Measurements from ENCODE around the gene RCSD1.

Gene RCSD1

DNA sequence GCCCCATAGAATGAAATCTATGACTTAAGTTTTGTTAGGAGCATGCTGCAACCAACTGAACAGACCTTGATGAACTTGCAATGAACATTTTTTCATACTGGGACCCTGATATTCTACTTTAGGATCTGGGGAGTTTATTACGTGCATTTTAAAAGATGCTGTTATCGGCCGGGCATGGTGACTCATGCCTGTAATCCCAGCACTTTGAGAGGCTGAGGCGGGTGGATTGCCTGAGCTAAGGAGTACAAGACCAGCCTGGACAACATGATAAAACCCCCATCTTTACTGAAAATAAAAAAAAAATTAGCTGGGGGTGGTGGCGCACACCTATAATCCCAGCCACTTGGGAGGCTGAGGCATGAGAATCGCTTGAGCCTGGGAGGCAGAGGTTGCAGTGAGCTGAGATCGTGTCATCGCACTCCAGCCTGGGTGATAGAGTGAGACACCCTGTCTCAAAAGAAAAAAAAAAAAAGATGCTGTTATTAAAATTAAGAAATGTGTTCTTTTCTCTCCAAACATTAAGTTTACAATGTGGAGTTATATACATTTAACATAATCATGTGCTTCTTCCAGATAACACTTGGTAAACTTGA lies 98.9 kb downstream of the RCSD1 start:
- no peak overlapping the region for H2AFZ ChIP-seq (ENCODE audit: low read depth)
- peaks cover 15% of the 10 kb centered on the region for H3K4me1 ChIP-seq (ENCODE audit: low read depth, poor library complexity, severe bottlenecking)
- H3K27ac ChIP-seq: no peak overlapping the region
- no peak overlapping the region for H3K9ac ChIP-seq
- no peak overlapping the region for H3K4me3 ChIP-seq (IDR thresholded peaks at IDR 0.05; ENCODE audit: insufficient read depth, low read depth, low read length)
- TF ChIP-seq, protein P1, sequence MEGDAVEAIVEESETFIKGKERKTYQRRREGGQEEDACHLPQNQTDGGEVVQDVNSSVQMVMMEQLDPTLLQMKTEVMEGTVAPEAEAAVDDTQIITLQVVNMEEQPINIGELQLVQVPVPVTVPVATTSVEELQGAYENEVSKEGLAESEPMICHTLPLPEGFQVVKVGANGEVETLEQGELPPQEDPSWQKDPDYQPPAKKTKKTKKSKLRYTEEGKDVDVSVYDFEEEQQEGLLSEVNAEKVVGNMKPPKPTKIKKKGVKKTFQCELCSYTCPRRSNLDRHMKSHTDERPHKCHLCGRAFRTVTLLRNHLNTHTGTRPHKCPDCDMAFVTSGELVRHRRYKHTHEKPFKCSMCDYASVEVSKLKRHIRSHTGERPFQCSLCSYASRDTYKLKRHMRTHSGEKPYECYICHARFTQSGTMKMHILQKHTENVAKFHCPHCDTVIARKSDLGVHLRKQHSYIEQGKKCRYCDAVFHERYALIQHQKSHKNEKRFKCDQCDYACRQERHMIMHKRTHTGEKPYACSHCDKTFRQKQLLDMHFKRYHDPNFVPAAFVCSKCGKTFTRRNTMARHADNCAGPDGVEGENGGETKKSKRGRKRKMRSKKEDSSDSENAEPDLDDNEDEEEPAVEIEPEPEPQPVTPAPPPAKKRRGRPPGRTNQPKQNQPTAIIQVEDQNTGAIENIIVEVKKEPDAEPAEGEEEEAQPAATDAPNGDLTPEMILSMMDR (conservative IDR thresholded peaks at IDR 0.05; ENCODE audit: low read depth, low read length): no peak
- no peaks in the 10 kb centered on the region for H4K20me1 ChIP-seq (ENCODE audit: insufficient read depth)
- no peaks in the 10 kb centered on the region for H3K27me3 ChIP-seq (ENCODE audit: insufficient read depth, low read depth)
- peaks cover 28% of the 10 kb centered on the region; the same call in 1 of the 2 replicates for H3K79me2 ChIP-seq (ENCODE audit: insufficient read depth, low read depth)
- no peak overlapping the region for H3K4me2 ChIP-seq
- H3K36me3 ChIP-seq (ENCODE audit: insufficient read depth): no peaks in the 10 kb centered on the region

DNA sequence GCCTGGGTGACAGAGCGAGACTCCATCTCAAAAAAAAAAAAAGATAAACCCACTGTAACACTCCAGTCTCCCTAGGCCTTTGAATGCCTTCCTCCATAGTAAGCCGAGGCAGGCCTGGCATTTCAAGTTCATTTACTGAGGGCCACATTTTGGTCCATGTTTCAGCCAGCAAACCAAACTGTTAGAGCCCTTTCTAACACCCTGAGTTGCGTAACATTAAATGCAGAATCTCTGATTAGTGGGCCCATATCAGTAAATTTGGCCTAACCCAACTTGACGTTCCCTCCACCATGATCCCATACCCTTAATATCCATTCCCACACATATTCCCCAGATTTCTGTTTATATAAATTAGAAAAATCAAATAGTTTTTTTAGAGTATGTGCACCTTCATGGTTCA lies 104.2 kb downstream of the RCSD1 start:
- Histone ChIP-seq H3K79me2 (ENCODE audit: insufficient read depth, low read depth) (peaks cover 11% of the 10 kb centered on the region; the same call in 1 of the 2 replicates), H3K4me3 (IDR thresholded peaks at IDR 0.05; ENCODE audit: insufficient read depth, low read depth, low read length) (no peak overlapping the region), H2AFZ (ENCODE audit: low read depth) (no peak overlapping the region), H3K9ac (no peak overlapping the region), H3K4me2 (no peak overlapping the region), H4K20me1 (ENCODE audit: insufficient read depth) (no peaks in the 10 kb centered on the region), H3K4me1 (ENCODE audit: low read depth, poor library complexity, severe bottlenecking) (no peaks in the 10 kb centered on the region), H3K27ac (no peak overlapping the region), H3K27me3 (ENCODE audit: insufficient read depth, low read depth) (no peaks in the 10 kb centered on the region), H3K36me3 (ENCODE audit: insufficient read depth) (no peaks in the 10 kb centered on the region)
- TF ChIP-seq, protein P1 (conservative IDR thresholded peaks at IDR 0.05; ENCODE audit: low read depth, low read length): no peak

DNA sequence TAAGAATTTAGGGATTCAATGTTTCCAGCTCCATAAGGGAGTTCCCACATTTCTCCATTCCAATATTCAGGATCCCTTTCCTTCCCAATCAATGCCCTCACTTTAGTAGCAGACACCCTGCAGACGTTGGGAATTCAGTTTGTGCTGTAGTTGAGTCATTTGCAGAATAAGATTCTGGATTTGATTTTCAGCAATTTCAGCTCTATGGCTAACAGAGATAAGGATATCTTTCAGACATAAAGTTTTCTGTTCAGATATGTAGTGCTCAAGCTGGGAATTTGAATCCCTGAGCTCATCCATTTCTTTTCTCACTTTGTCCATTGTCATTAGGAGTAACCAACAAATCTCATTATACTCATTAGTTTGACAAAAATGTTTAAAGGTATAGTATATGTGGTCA lies 104.8 kb downstream of the RCSD1 start:
- Histone ChIP-seq H3K79me2 (ENCODE audit: insufficient read depth, low read depth) (peaks cover 11% of the 10 kb centered on the region; the same call in 1 of the 2 replicates), H3K4me2 (no peak overlapping the region), H3K4me1 (ENCODE audit: low read depth, poor library complexity, severe bottlenecking) (no peaks in the 10 kb centered on the region), H4K20me1 (ENCODE audit: insufficient read depth) (no peaks in the 10 kb centered on the region), H3K36me3 (ENCODE audit: insufficient read depth) (no peaks in the 10 kb centered on the region), H3K9ac (no peak overlapping the region), H3K27ac (no peak overlapping the region), H3K27me3 (ENCODE audit: insufficient read depth, low read depth) (no peaks in the 10 kb centered on the region), H2AFZ (ENCODE audit: low read depth) (no peak overlapping the region), H3K4me3 (IDR thresholded peaks at IDR 0.05; ENCODE audit: insufficient read depth, low read depth, low read length) (no peak overlapping the region)
- TF ChIP-seq, protein P1 (conservative IDR thresholded peaks at IDR 0.05; ENCODE audit: low read depth, low read length): no peak

DNA sequence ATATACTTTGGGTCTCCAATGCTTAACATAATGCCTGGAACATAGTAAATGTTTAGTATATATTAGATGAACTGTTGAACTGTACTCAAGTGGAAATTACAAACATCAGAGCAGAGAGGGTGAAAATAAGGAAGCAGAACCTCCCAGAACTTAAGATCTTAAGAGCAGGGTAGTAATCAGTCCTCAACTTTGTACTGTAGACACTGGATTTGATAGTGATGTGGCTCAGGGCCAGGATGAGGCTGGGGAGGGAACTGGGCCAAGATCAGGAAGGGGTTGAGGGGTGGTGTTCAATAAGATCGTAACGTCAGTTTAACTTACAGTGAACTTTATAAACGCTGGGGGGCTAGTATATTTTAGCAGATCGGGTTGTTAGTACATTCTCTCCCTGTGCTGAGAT lies 107.1 kb downstream of the RCSD1 start:
- H3K4me3 ChIP-seq (IDR thresholded peaks at IDR 0.05; ENCODE audit: insufficient read depth, low read depth, low read length): no peak overlapping the region
- peaks cover 11% of the 10 kb centered on the region; the same call in 1 of the 2 replicates for H3K79me2 ChIP-seq (ENCODE audit: insufficient read depth, low read depth)
- TF ChIP-seq, protein P1 (conservative IDR thresholded peaks at IDR 0.05; ENCODE audit: low read depth, low read length): no peak
- H2AFZ ChIP-seq (ENCODE audit: low read depth): no peak overlapping the region
- no peaks in the 10 kb centered on the region for H3K27me3 ChIP-seq (ENCODE audit: insufficient read depth, low read depth)
- H3K4me1 ChIP-seq (ENCODE audit: low read depth, poor library complexity, severe bottlenecking): peaks cover 4% of the 10 kb centered on the region
- H4K20me1 ChIP-seq (ENCODE audit: insufficient read depth): no peaks in the 10 kb centered on the region
- H3K4me2 ChIP-seq: no peak overlapping the region
- H3K9ac ChIP-seq: no peak overlapping the region
- H3K27ac ChIP-seq: no peak overlapping the region
- no peaks in the 10 kb centered on the region for H3K36me3 ChIP-seq (ENCODE audit: insufficient read depth)
